ENCODE results near the gene RPS6KA3. TPM values are rescaled to one million over a fixed set of nuclear protein-coding genes. Genes with fewer than 3 reads are reported as not detected.

Gene RPS6KA3
- total RNA-seq, 1 donor: 67.6 TPM

- Histone ChIP-seq H3K27me3 (ENCODE audit: insufficient read depth, low read length) (no peaks in the 10 kb centered on the region), H3K4me3 (ENCODE audit: low read length) (no peak overlapping the region), H3K9me3 (ENCODE audit: low read depth, low read length) (no peaks in the 10 kb centered on the region), H3K4me1 (ENCODE audit: insufficient read depth, low read length) (peaks cover 13% of the 10 kb centered on the region)
These were observed 18.0 kb downstream of the RPS6KA3 start for GRCh38 chrX:20248592-20249192.

DNA sequence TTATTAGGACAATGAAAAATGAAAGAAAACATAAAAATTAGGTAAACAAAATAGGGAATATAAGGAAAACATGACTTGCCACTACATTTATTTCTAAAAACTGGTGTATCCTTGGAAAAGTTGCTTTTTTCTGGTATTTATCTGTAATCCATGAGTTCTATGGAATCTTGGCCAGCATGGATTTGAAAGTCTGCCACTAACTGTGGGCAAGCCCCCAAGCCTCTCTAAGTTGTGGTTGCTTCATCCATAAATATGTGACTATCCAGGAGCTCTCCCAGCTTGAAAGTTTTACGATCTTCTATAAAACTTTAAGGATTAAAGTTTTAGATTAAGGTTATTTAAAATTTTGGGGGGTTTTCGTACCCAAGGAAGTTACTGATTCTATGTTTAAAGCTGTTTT lies 21.8 kb downstream of the RPS6KA3 start:
- H3K27me3 ChIP-seq (ENCODE audit: insufficient read depth, low read length): no peaks in the 10 kb centered on the region
- no peaks in the 10 kb centered on the region for H3K4me1 ChIP-seq (ENCODE audit: insufficient read depth, low read length)
- no peak overlapping the region for H3K4me3 ChIP-seq (ENCODE audit: low read length)
- no peaks in the 10 kb centered on the region for H3K9me3 ChIP-seq (ENCODE audit: low read depth, low read length)

DNA sequence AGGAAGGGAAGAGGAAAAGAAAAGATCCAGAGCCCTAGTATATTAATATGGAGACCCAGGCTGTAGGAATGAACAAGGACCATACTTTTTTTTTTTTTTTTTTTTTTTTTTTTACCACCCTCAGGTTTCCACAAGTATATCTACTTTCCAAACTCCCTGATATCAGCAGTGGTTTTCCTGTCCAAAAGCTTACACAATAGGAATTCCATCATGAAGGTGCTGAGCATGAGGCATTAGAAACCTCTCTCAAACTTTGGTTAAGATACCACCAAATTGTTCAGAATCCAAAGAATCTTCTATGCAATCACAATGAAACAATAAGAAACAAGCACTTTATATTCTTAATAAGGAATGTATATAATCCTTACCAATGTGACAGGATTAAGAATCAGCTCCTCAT lies 26.5 kb downstream of the RPS6KA3 start:
- H3K4me1 ChIP-seq (ENCODE audit: insufficient read depth, low read length): no peaks in the 10 kb centered on the region
- no peaks in the 10 kb centered on the region for H3K9me3 ChIP-seq (ENCODE audit: low read depth, low read length)
- H3K4me3 ChIP-seq (ENCODE audit: low read length): no peak overlapping the region
- no peaks in the 10 kb centered on the region for H3K27me3 ChIP-seq (ENCODE audit: insufficient read depth, low read length)

DNA sequence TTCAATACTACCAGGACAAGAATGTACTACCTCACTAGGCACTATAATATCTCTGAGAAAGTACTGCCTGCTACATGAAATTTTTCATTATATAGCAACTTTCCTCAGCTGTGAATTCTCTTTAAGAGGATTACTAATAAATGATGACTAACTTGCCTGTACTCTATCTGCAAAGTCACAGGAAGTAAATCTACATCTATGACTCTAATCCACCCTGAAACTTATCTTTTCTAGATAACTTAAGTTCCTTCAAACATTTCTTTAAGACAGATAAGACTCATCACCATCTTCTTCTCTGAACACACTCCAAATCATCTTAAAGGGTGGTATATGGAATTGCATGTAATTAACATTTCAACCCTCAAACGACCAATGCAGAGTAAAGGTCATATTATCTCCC lies 28.8 kb downstream of the RPS6KA3 start:
- Histone ChIP-seq H3K27me3 (ENCODE audit: insufficient read depth, low read length) (no peaks in the 10 kb centered on the region), H3K4me3 (ENCODE audit: low read length) (no peak overlapping the region), H3K9me3 (ENCODE audit: low read depth, low read length) (no peaks in the 10 kb centered on the region), H3K4me1 (ENCODE audit: insufficient read depth, low read length) (no peaks in the 10 kb centered on the region)

- no peaks in the 10 kb centered on the region for H3K9me3 ChIP-seq (ENCODE audit: low read depth, low read length)
- no peaks in the 10 kb centered on the region for H3K27me3 ChIP-seq (ENCODE audit: insufficient read depth, low read length)
- H3K4me3 ChIP-seq (ENCODE audit: low read length): no peak overlapping the region
- no peaks in the 10 kb centered on the region for H3K4me1 ChIP-seq (ENCODE audit: insufficient read depth, low read length)
These were observed 31.0 kb downstream of the RPS6KA3 start for GRCh38 chrX:20235755-20236154.

DNA sequence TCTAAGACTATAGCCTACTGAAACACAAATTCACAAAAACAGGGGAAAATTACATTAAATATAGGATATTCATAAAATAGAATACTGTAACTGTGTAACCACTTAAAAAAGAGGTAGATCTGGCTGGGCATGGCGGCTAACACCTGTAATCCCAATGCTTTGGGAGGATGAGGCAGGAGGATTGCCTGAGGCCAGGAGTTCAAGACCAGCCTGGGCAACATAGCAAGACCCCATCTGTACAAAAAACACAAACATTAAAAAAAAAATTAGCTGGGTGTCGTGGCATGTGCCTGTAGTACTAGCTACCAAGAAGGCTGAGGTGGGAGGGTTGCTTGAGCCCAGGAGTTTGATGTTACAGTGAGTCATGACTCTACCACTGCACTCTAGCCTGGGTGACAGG lies 33.4 kb downstream of the RPS6KA3 start:
- no peaks in the 10 kb centered on the region for H3K9me3 ChIP-seq (ENCODE audit: low read depth, low read length)
- H3K27me3 ChIP-seq (ENCODE audit: insufficient read depth, low read length): no peaks in the 10 kb centered on the region
- no peaks in the 10 kb centered on the region for H3K4me1 ChIP-seq (ENCODE audit: insufficient read depth, low read length)
- H3K4me3 ChIP-seq (ENCODE audit: low read length): no peak overlapping the region

DNA sequence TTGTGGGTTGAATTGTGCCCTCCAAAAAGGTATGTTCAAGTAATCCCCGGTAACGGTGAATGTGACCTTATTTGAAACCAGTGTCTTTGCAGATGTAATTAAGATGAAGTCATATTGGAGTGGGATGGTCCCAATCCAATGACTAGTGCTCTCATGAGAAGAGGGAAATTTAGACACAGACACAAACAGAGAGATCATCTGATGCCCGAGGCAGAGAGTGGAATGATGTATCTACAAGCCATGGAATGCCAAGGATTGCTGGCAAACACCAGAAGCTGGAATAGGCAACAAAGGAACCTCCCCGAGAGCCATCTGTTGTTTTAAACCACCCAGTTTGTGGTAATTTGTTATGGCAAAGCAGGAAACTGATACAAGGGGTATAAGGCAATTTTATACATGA lies 35.1 kb downstream of the RPS6KA3 start:
- no peak overlapping the region for H3K4me3 ChIP-seq (ENCODE audit: low read length)
- H3K4me1 ChIP-seq (ENCODE audit: insufficient read depth, low read length): no peaks in the 10 kb centered on the region
- H3K9me3 ChIP-seq (ENCODE audit: low read depth, low read length): no peaks in the 10 kb centered on the region
- no peaks in the 10 kb centered on the region for H3K27me3 ChIP-seq (ENCODE audit: insufficient read depth, low read length)

- Histone ChIP-seq H3K4me3 (ENCODE audit: low read length) (no peak overlapping the region), H3K9me3 (ENCODE audit: low read depth, low read length) (no peaks in the 10 kb centered on the region)
These were observed 36.3 kb downstream of the RPS6KA3 start for GRCh38 chrX:20230406-20230805.

DNA sequence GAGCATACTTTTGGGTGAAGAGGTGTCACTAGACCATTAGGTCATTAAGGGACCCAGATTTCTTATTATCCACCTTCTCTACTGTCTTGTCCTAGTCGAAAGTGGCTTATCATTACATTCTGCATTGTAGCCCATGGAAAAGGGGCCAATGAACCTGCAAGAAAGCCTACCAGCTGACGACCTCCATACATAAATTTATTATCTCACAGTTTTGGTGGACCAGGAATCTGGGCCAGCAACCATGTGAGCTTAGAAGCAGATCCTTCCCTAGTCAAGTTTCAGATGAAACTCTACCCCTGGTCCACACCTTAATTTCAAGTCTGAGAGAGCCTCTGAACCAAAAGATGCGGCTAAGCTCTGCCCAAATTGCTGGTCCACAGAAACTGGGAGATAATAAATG lies 37.6 kb downstream of the RPS6KA3 start:
- no peak overlapping the region for H3K4me3 ChIP-seq (ENCODE audit: low read length)
- peaks cover 3% of the 10 kb centered on the region for H3K4me1 ChIP-seq (ENCODE audit: insufficient read depth, low read length)
- no peaks in the 10 kb centered on the region for H3K27me3 ChIP-seq (ENCODE audit: insufficient read depth, low read length)
- H3K9me3 ChIP-seq (ENCODE audit: low read depth, low read length): no peaks in the 10 kb centered on the region

More at GRCh38 chrX:20230406-20230805, 36.3 kb downstream of the RPS6KA3 start:
- peaks cover 3% of the 10 kb centered on the region for H3K4me1 ChIP-seq (ENCODE audit: insufficient read depth, low read length)
- no peaks in the 10 kb centered on the region for H3K27me3 ChIP-seq (ENCODE audit: insufficient read depth, low read length)

- Histone ChIP-seq H3K27me3 (ENCODE audit: insufficient read depth, low read length) (no peaks in the 10 kb centered on the region), H3K4me1 (ENCODE audit: insufficient read depth, low read length) (peaks cover 3% of the 10 kb centered on the region), H3K9me3 (ENCODE audit: low read depth, low read length) (no peaks in the 10 kb centered on the region), H3K4me3 (ENCODE audit: low read length) (no peak overlapping the region)
These were observed 38.5 kb downstream of the RPS6KA3 start for GRCh38 chrX:20228245-20228644.

DNA sequence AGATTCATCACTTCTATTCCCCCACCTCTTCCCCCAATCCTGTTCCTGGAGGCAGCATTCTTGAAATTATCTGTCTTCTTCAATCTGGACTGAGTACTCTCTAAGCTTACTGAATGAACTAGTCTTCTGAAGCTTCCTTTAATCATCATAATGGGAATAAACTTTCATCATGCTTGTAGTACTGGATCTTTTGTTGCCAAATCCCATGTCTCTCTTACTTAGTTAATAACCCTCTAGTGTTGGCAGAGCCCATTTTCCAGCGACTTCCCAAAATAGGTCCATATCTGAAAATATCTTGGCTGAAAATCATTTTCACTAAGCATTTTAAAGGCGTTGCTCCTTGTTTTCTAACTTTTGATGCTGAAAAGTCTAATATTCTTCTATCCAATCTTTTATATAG lies 39.6 kb downstream of the RPS6KA3 start:
- no peaks in the 10 kb centered on the region for H3K9me3 ChIP-seq (ENCODE audit: low read depth, low read length)
- no peaks in the 10 kb centered on the region for H3K27me3 ChIP-seq (ENCODE audit: insufficient read depth, low read length)
- H3K4me1 ChIP-seq (ENCODE audit: insufficient read depth, low read length): peaks cover 3% of the 10 kb centered on the region
- no peak overlapping the region for H3K4me3 ChIP-seq (ENCODE audit: low read length)

DNA sequence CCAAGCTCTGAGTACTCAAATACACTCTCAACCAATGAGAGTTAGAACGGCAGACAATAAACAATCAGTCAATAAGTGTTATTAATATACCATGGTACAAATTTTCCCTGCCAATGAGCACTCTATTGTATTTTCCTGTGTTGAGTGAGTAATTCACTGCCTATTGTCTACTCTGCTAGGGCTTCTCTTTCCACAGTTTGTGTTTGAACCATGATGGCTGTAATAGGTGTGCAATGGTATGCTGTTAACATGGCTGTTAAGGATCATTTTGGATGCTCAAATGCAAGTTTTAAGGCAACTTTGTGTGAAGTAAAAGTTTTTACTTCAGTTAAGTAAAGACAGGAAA lies 41.2 kb downstream of the RPS6KA3 start:
- no peak overlapping the region for H3K4me3 ChIP-seq (ENCODE audit: low read length)
- peaks cover 3% of the 10 kb centered on the region for H3K4me1 ChIP-seq (ENCODE audit: insufficient read depth, low read length)
- no peaks in the 10 kb centered on the region for H3K27me3 ChIP-seq (ENCODE audit: insufficient read depth, low read length)
- no peaks in the 10 kb centered on the region for H3K9me3 ChIP-seq (ENCODE audit: low read depth, low read length)

DNA sequence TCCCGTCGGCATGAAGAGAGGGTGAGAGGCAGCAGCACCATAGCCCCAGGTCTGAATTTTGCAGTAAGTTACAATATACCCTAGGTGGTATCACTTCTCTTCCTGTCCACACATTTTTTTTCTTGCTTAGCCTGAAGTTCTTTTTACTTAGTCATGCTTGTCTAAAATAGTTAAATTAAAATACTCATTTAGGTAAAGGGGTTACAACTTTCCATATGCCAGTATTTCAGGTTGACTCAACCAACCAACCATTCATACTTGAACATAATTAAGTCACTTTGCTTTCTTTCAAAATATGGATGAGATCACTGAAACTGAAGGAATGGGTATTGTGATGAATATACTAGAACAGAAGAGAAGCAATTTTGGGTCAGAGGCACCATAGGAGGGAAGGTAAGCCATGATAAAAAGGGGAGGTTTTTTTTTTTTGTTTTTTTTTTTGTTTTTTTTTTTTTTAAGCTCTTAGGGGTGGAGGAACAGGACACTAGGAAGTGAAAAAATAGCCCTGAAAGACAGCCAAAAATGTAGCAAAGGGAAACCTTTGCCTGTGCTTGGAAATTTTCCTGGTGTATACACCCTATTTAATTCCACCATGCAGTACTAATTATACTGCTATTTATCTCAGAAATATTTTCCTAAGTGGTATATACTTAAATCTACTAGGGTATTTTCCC lies 41.8 kb downstream of the RPS6KA3 start:
- Histone ChIP-seq H3K4me3 (ENCODE audit: low read length) (no peak overlapping the region), H3K9me3 (ENCODE audit: low read depth, low read length) (no peaks in the 10 kb centered on the region), H3K27me3 (ENCODE audit: insufficient read depth, low read length) (no peaks in the 10 kb centered on the region), H3K4me1 (ENCODE audit: insufficient read depth, low read length) (peaks cover 3% of the 10 kb centered on the region)

DNA sequence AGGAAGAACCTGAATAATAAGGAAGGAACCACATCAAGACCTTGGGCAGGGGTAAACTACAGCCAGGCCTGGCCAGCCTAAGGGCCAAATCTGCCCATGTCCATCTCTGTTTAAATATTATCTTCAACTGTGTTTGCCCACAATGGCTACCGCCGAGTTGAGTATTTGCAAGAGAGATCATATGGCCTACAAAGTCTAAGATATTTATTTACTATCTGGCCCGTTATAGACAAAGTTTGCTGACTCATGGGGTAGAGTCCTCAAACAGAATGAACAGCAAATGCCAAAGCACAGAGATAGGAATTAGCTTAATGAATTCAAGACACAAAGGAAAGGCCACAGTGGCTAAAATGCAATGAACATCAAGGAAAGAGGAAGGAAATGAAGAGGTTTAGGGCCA lies 44.8 kb downstream of the RPS6KA3 start:
- H3K4me1 ChIP-seq (ENCODE audit: insufficient read depth, low read length): peaks cover 8% of the 10 kb centered on the region
- H3K4me3 ChIP-seq (ENCODE audit: low read length): no peak overlapping the region
- no peaks in the 10 kb centered on the region for H3K27me3 ChIP-seq (ENCODE audit: insufficient read depth, low read length)
- no peaks in the 10 kb centered on the region for H3K9me3 ChIP-seq (ENCODE audit: low read depth, low read length)

DNA sequence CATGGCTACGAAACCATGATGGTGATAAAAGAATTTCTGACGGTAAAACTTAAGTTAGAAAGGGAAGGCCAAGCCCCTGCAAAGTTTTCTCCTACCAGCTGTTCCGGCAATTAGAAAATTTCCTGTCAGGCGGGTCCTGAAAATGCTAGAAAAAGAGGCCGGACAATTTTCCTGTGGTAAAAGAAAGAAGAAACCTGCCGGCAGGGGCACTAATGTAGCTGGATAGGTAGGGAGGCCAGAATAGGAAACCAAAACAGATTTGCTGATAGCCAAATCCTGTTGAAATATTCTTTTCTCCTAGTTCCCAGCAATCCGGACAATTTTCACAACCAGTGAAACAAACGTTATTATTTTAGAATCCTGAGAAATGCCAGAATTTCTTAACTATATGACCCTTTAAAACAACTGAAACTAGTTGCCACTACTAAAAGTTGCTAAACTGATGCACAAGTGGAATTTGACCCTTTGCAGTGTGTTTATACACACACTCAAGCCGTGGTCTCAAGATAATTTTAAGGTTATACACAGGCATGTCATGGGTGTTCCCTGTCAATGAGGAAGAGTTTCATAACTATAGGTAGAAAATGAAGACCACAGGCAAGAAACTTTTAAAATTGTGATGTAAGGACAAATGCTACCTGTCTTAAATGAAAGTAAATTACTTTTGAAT lies 47.7 kb downstream of the RPS6KA3 start:
- H3K4me1 ChIP-seq (ENCODE audit: insufficient read depth, low read length): peaks cover 6% of the 10 kb centered on the region
- no peaks in the 10 kb centered on the region for H3K9me3 ChIP-seq (ENCODE audit: low read depth, low read length)
- no peaks in the 10 kb centered on the region for H3K27me3 ChIP-seq (ENCODE audit: insufficient read depth, low read length)

GRCh38 chrX:20217906-20218305 lies 48.8 kb downstream of the RPS6KA3 start:
- no peaks in the 10 kb centered on the region for H3K9me3 ChIP-seq (ENCODE audit: low read depth, low read length)

More for the DNA sequence above, 47.7 kb downstream of the RPS6KA3 start:
- no peak overlapping the region for H3K4me3 ChIP-seq (ENCODE audit: low read length)

More at GRCh38 chrX:20217906-20218305, 48.8 kb downstream of the RPS6KA3 start:
- H3K4me1 ChIP-seq (ENCODE audit: insufficient read depth, low read length): peaks cover 6% of the 10 kb centered on the region
- no peak overlapping the region for H3K4me3 ChIP-seq (ENCODE audit: low read length)
- no peaks in the 10 kb centered on the region for H3K27me3 ChIP-seq (ENCODE audit: insufficient read depth, low read length)
